ENCODE measurements around the gene IL9. TPM values are rescaled to one million over a fixed set of nuclear protein-coding genes. Genes with fewer than 3 reads are reported as not detected.

IL9 gene
- total RNA-seq, 1 donor from 2014 or later: not detected

DNA sequence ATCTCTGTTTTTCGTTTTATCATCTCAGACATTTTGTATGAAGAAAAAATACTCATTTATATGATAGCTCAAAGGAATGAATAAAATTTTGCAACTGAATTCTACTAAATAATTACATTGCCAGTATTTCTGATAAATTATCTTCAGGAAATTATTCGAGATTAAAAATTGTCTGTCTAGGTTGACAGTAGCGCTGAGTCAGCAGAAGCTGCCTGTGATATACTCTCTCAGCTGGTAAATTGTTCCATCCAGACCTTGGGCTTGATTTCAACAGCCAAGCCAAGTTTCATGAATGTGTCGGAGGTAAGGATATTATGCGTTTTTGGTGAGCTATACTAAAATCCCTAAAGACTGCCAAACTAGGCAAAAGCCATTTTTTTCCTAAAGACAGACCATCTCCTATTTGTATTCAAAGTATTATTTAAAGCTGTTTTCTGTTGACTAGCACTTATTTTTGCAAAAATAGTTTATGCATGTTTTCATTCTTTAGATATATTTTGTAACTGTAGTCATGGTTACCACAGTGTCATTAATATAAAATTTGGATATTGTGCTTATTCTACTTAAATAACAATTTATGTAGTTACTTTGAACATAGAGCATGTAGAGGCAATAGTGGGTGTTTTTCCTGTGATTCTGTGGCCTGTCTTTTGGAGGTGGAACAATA lies 41.7 kb upstream of the IL9 start:
- no peak for DNase-seq (ENCODE audit: extremely low spot score, unreplicated experiment)
- no peaks in the 10 kb centered on the region for H3K36me3 Mint-ChIP-seq (ENCODE audit: unreplicated experiment)
- TF ChIP-seq, protein P1, sequence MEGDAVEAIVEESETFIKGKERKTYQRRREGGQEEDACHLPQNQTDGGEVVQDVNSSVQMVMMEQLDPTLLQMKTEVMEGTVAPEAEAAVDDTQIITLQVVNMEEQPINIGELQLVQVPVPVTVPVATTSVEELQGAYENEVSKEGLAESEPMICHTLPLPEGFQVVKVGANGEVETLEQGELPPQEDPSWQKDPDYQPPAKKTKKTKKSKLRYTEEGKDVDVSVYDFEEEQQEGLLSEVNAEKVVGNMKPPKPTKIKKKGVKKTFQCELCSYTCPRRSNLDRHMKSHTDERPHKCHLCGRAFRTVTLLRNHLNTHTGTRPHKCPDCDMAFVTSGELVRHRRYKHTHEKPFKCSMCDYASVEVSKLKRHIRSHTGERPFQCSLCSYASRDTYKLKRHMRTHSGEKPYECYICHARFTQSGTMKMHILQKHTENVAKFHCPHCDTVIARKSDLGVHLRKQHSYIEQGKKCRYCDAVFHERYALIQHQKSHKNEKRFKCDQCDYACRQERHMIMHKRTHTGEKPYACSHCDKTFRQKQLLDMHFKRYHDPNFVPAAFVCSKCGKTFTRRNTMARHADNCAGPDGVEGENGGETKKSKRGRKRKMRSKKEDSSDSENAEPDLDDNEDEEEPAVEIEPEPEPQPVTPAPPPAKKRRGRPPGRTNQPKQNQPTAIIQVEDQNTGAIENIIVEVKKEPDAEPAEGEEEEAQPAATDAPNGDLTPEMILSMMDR (IDR thresholded peaks at IDR 0.05): no peak
- H3K4me3 Mint-ChIP-seq (ENCODE audit: unreplicated experiment): no peak overlapping the region
- H3K27me3 Mint-ChIP-seq (ENCODE audit: unreplicated experiment): peaks cover 67% of the 10 kb centered on the region
- H3K4me1 Mint-ChIP-seq (ENCODE audit: unreplicated experiment): no peaks in the 10 kb centered on the region
- no peaks in the 10 kb centered on the region for H3K9me3 Mint-ChIP-seq (ENCODE audit: unreplicated experiment)
- H3K27ac Mint-ChIP-seq (ENCODE audit: unreplicated experiment): no peak overlapping the region

DNA sequence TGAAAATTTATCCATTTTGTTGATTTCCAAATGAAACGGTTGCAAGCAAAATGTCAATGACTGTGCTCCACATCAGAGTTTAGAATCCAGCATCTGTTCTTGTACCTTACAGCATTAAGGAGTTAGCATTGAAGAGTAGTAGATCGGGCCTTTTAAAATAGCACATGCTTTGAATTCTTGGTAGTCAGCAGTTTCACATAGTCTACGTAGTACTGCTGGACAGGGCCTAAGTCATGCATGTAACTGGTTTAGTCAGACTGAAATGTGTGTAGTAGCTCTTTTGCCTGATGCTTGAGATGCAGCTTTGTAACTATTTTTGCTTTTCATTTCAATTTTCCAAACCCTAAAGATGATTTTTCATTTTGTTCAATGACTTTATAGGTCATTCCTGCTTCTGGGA lies 39.3 kb upstream of the IL9 start:
- Mint-ChIP-seq H3K27ac (ENCODE audit: unreplicated experiment) (no peak overlapping the region), H3K36me3 (ENCODE audit: unreplicated experiment) (no peaks in the 10 kb centered on the region), H3K9me3 (ENCODE audit: unreplicated experiment) (no peaks in the 10 kb centered on the region), H3K27me3 (ENCODE audit: unreplicated experiment) (peaks cover 75% of the 10 kb centered on the region), H3K4me1 (ENCODE audit: unreplicated experiment) (peaks cover 5% of the 10 kb centered on the region), H3K4me3 (ENCODE audit: unreplicated experiment) (no peak overlapping the region)
- TF ChIP-seq, protein P1 (IDR thresholded peaks at IDR 0.05): no peak
- no peak for DNase-seq (ENCODE audit: extremely low spot score, unreplicated experiment)

DNA sequence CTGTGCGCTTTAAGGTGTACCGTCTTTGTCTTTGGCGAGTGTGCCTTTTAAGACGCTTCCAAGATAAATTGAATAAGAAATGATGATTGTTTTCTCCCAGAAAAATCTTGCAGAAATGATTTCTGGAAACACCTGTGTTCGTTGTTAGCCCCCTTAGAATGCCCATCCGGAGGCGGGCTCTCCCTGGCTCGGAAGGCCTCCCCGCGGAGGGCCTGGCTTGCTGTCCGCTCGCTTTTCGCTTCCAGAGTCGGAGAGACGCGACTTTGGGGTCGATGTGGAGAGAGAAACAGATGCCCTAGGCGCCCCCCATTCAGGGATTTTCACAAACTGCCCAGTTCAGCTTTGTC lies 35.3 kb upstream of the IL9 start:
- H3K9me3 Mint-ChIP-seq (ENCODE audit: unreplicated experiment): peaks cover 9% of the 10 kb centered on the region
- H3K27me3 Mint-ChIP-seq (ENCODE audit: unreplicated experiment): peaks cover 78% of the 10 kb centered on the region
- H3K36me3 Mint-ChIP-seq (ENCODE audit: unreplicated experiment): no peaks in the 10 kb centered on the region
- no peak for DNase-seq (ENCODE audit: extremely low spot score, unreplicated experiment)
- TF ChIP-seq, protein P1 (IDR thresholded peaks at IDR 0.05): no peak
- H3K4me3 Mint-ChIP-seq (ENCODE audit: unreplicated experiment): peak overlapping the region; percentile 58
- no peak overlapping the region for H3K27ac Mint-ChIP-seq (ENCODE audit: unreplicated experiment)
- H3K4me1 Mint-ChIP-seq (ENCODE audit: unreplicated experiment): peaks cover 5% of the 10 kb centered on the region

DNA sequence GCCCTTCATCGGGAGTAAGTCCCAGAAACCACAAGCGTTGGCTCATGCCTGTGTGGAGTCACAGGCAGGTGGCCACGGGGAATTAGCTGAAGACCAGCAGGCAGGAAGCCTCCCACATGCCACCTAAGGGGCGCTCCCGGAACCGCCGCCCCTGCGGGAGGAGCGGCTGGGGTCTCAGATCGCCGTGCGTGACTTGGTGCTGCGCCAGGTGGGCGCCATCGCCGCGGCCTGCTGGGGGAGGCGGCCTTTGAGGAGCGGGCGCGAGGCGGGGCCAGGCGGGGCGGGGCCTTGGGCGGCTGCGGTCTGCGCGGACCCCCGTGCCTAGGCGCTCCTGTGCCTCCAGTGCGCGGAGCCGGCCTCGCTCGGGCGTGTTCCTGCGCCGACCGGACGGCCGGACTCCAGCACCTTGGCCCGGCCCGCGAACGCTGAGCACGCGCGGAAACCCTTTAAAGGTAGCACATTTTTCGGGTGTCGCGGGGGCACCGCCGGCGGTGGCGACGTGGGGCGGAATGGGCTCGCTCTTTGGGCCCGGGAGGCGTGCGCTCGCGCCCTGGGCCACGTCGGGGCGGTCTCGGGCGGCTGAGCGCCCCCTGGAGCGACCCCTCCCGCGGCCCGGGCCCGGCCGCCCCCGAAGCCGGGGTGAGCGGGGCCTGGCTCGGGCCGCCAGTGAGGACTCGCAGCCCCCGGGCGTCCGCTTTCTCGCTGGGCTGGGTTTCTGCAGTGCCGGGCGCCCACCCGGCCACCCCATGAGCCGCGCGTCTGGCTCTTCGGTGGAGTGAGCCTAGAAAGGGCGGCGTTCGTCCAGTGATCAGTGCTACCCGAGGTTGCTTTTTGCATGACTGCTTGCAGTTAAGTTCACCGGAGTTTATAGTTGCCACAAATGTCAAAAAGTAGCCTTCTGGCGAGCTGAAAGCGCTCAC lies 34.6 kb upstream of the IL9 start:
- TF ChIP-seq, protein P1 (IDR thresholded peaks at IDR 0.05): no peak
- H3K27ac Mint-ChIP-seq (ENCODE audit: unreplicated experiment): no peak overlapping the region
- no peak for DNase-seq (ENCODE audit: extremely low spot score, unreplicated experiment)
- peak overlapping the region; percentile 58 for H3K4me3 Mint-ChIP-seq (ENCODE audit: unreplicated experiment)
- H3K4me1 Mint-ChIP-seq (ENCODE audit: unreplicated experiment): peaks cover 5% of the 10 kb centered on the region
- peaks cover 9% of the 10 kb centered on the region for H3K9me3 Mint-ChIP-seq (ENCODE audit: unreplicated experiment)
- H3K36me3 Mint-ChIP-seq (ENCODE audit: unreplicated experiment): no peaks in the 10 kb centered on the region
- H3K27me3 Mint-ChIP-seq (ENCODE audit: unreplicated experiment): peaks cover 80% of the 10 kb centered on the region

DNA sequence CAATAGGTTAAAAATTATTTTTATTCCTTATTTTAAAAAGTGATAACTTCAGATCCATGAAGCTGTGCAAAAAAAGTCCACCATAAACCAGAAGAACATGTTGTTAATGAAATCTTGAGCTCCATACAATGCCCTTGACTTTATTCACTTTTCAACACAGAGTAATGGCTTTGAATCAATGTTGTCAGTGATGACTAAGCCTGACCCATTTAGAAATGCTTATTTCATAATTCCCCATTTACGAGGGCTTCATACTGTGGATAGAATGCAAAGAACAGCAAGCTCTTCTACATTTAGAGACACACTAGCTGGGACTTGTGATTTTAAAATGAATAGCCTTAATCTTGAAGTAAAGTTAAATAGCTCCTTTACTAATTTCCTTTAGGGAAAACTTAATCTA lies 25.7 kb upstream of the IL9 start:
- TF ChIP-seq, protein P1 (IDR thresholded peaks at IDR 0.05): no peak
- H3K36me3 Mint-ChIP-seq (ENCODE audit: unreplicated experiment): no peaks in the 10 kb centered on the region
- no peaks in the 10 kb centered on the region for H3K9me3 Mint-ChIP-seq (ENCODE audit: unreplicated experiment)
- no peak overlapping the region for H3K27ac Mint-ChIP-seq (ENCODE audit: unreplicated experiment)
- H3K4me3 Mint-ChIP-seq (ENCODE audit: unreplicated experiment): no peak overlapping the region
- no peaks in the 10 kb centered on the region for H3K4me1 Mint-ChIP-seq (ENCODE audit: unreplicated experiment)
- H3K27me3 Mint-ChIP-seq (ENCODE audit: unreplicated experiment): peaks cover 82% of the 10 kb centered on the region
- DNase-seq (ENCODE audit: extremely low spot score, unreplicated experiment): no peak
